Nucleus accumbens (tissue), 56 donors: ENCODE measurements around the gene EPHA5.
"Not testable (repeated sequence)": the region's sequence is repeated elsewhere in the genome, so short reads cannot be mapped to it uniquely, and the experiment has no call there.

Experiments used
- DNase-seq, 56 donors: peaks; one replicate each; lab custom pipeline; 2025; lab: John Stamatoyannopoulos, UW

Gene EPHA5

GRCh38 chr4:65386927-65387326 lies 283.4 kb downstream of the EPHA5 start:
- no peak for DNase-seq

DNA sequence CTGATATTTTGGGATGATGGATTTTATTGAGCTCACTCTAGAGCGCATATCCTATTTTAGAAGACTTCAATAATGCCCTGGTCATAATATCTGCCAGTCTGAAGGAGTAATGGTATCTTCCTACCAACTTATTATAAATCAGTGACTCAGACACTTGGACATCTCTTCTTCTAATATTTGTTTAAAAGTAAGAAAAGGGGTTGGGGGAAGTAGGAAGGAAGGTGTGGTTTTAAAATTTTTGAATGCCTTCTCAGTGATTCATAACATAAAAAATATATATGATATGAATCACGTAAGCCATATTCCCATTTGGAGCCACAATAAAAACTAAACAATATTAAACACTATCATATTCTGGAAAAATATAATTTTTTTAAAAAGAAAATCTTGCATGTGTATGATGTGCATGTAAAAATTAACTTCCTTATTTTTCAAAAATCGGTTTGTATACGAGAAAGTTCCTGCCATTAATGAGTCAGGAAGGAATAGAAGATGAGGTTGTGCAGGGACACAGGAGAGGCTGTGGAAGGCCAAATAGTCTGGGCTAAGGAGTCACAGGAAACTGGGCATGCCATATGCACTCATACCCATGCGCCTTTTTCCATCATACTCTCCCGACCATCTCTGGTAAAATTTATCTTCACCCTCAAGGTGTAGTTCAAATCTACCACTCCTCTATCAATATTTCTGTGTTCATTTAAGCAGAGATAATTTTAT lies 286.5 kb downstream of the EPHA5 start:
- DNase-seq: no peak

DNA sequence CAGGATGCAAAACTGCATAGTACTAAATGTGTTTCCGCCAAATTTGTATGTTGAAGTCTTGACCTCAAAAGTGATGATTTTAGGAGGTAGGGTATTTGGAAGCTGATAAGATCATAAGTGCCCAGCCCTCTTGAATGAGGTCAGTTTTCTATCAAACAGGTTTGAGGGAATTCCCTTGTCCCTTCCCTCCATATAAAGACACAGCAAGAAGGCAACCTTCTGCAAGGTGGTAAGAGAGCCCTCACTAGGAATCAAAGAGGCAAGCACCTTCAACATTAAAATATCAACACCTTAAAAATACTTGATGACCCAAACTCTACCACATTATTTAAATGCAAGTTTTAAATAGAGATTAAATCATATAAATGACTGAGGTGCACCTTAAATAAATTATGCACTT lies 288.6 kb downstream of the EPHA5 start:
- DNase-seq: no peak

GRCh38 chr4:65370709-65371108 lies 299.6 kb downstream of the EPHA5 start:
- no peak for DNase-seq

- DNase-seq: no peak
Measured at GRCh38 chr4:65367306-65367705, 303.0 kb downstream of the EPHA5 start.

GRCh38 chr4:65358914-65359313 lies 311.4 kb downstream of the EPHA5 start:
- no peak for DNase-seq

DNA sequence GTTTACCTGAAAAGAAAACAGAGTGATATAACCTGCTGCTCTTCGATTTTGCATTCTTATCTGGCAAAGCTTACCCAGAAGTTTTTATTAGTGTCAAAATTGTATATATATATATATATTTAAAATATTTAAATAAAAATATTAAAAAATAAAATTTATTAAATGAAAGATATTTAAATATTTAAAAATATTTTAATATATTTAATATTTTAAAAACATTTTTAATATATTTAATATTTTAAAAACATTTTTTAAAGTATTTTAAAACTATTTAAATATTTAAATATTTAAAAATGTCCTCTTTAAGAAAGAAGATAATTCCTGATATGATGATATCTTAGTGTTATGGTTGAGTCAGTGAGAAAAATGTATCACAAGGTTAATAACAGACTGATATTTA lies 317.2 kb downstream of the EPHA5 start:
- no peak for DNase-seq

- no peak for DNase-seq
Measured at GRCh38 chr4:65344278-65344825, 325.9 kb downstream of the EPHA5 start.

- DNase-seq: no peak
Measured at GRCh38 chr4:65343342-65343741, 326.9 kb downstream of the EPHA5 start.

- DNase-seq: no peak
Measured at GRCh38 chr4:65341557-65341956, 328.7 kb downstream of the EPHA5 start.

DNA sequence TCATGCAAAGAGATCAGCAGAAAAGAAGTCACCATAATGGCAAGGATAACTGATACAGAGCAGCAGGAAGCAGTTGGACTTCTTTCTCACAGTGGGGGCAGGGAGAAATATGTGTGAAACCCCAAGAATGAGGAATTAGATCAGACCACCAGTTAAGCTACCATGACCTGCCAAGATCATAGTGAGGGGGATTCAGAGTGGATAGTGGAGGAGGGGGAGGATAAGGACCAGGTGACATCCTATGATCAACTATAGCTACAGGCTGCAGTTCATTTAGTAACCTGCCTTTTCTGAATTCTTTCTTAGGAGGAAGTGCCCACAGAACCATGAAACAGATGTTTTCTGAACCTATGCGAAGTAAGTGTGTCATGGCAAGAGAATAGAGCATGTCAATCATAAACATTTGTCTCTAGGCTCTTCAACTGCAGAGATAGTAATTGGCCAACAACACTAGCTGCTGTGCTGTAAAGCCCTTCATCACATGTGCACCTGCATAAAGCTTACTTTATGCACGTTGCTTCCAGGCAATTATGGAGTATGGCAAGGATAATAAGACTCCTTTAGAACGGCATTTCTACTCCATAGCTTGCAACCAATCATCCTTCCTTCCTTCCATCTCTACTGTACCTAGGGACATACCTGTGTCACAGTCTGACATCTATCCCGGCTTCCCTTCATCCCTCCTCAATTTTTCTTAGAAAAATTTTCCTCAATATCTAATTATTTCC lies 329.7 kb downstream of the EPHA5 start:
- no peak for DNase-seq

DNA sequence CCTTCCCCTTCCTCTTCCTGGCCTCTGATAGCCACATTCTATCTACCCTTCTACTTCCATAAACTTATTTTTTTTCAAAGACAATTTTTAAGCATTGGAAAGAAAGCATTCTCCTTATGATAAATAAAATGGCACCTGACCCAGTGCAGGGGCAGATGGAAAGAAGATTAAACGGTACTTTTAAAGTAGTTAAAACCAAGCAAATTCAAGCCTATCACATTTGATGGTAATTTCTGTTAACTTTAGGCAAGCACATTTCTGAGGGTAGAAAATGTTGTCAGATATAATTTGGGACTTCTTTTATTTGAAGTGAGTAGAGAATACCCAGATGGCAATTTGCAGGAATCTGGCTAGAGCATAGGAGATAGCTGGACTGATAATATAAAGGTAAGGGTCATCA lies 332.9 kb downstream of the EPHA5 start:
- no peak for DNase-seq

GRCh38 chr4:65336465-65336864 lies 333.8 kb downstream of the EPHA5 start:
- no peak for DNase-seq

DNA sequence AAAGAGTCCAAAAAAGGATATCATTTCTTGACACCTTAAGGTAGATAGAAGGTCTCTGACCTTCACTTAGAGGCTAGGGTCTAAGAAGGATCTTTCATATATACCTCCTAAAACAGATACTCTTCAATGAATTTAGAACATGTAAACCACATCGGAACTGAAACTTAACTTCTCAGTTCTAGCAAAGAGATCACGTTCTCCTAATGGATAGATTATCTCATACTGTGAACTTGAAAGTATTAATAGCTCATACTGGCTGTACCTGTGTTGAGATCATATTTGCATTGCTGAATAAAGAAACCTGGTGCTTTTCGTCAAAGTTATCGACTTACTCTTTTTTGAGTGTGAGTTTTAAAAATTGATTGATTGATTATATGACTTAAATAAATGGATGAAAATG lies 353.8 kb downstream of the EPHA5 start:
- no peak for DNase-seq

DNA sequence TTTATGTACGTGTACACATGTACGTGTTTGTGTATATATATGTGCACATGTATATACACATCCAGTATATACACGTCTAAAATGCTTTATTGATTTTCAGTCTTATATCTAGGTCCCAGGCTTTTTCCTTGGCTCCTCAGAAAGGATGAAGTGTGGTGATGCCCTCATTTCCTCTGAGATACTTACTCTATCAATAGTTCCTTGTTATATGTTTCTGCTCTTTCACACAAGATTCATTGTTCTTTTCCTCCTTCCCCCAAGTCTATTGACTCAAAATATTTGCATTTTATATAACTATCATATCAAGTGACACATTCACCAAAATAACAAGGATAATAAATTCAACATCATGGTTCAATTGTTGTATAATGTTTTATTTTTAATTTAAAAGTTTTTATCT lies 359.2 kb downstream of the EPHA5 start:
- DNase-seq: no peak

DNA sequence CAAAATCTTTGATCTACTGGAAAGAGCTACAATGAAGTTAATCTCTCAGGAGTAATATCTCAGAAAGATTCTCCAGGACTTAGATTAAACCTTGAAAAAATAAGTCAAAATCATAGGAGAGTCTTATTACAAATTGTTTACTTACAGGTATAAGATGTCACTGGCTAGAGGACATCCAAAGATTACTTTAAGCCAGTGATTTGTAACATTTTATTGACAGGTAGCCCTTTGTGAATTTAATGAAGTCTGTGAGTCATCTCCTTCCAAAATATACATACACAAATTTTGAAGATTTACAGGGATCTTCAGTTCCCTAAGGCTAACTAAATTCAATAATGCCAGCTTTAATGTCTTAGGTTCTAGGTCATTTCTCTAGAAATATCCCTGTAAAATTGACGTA lies 359.7 kb downstream of the EPHA5 start:
- DNase-seq: no peak

- DNase-seq: not testable (repeated sequence)
Measured at GRCh38 chr4:65308626-65309025, 361.7 kb downstream of the EPHA5 start.

DNA sequence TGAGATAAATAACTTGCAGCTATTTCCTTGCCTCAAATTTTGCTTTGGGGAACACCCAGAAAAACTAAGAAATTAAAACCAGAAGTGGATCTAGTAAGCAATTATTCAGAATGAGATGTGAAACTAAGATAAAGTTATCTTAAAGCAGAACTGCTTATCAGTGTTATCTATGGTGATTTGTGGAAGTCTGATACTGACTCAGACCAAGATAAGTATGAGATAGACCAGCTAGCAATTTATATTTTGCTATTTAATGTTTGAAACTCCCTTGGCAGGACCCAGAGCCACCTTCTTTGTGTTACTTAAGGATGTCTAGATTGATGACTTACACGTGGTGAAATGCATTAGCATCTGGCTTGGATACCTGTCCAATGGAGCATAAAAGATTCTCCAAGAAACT lies 368.1 kb downstream of the EPHA5 start:
- DNase-seq: no peak

GRCh38 chr4:65296246-65296645 lies 374.0 kb downstream of the EPHA5 start:
- no peak for DNase-seq

- no peak for DNase-seq
Measured at GRCh38 chr4:65287071-65287470, 383.2 kb downstream of the EPHA5 start.
